CD4-positive, alpha-beta T cell treated with Interleukin-6 at 100 ng/mL for 8 hours (primary cell): ENCODE data around the gene LMBR1L.
A peak's percentile ranks its signal among the peaks of the same experiment; 100 is the strongest.

Experiments used
- DNase-seq: peaks from one replicate; pipeline ENCODE4 v3.0.0-alpha.2; 2020; ENCODE audit warnings: mixed read lengths, low spot score

LMBR1L gene

DNA sequence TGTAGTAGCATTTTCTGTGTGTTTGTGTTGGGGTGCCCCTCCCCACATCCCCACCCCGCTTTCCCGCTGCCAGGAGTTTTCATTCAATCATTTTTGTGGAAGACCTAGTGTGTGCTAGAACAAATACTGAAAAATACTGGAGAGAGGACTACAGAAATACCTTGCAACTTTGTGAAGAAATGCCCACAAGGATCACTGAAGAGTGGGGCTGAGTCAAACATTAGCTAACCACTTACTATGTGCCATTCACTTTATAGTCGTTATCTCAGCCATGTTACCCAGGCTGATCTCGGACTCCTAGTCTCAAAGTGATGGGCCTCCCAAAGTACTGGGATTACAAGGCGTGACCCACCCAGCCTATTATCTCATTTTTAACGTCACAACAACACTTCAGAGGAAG lies 559 bp upstream of the LMBR1L start:
- DNase-seq = no peak

DNA sequence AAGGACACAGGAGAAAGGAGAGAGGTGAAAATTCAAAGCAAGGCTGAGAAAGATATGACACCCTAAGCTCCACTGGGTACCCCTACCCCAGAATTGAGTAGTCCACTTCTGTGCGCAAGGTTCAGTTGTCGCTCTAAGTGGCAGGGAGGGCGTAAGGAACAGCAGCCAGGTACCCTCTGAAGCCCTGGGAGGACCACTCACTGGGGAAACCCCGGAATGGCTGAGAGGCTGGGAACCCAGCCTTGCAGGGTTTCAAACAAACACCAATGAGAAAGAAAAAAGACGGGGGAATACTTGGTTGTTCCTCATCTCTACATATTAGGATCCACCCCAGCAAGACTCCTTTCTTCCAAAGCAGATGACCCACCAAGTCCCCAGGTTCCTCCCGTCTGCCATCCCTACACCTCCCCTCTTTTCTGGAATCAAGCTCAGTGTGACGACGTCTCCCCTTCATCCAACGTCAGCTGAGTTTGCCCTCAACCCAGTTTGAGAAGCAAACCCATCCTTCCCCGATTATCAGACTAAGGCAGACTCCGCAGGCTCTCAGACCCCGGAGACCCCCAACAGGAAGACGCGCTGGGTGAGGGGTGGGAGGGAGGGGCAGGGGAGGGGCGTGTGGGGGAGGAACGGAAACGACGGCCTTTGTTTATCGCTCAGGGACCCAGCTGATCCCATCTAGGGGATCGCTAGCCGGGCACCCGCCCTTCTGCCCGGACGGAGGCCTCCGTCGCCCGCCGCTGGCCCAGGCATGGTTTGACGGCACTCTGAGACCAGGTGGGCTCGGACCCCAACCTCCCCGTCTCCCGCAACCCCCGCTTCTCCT lies 795 bp downstream of the LMBR1L start:
- peak; percentile 26 for DNase-seq

DNA sequence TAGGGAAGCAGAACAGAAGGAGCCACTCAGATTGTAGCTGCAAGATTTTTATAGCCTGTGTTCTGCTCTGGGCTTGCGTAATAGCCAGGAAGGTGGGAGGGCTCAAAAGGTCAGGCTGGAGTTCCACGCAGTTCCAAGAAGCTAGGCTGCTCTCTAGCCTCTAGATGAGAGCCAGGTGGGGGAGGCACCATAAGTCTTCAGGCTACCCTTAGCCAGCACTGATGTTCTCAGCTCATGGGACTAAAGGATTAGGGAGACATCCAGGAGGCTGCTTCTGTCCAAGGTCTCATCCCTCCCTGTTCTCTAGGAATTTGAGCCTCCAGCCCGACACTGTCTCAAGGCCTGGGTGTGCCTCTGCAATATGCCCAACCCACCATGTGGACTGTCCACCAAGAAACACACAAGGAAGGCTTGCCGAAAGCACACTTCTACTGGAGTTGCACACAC lies 1.7 kb downstream of the LMBR1L start:
- DNase-seq = no peak

DNA sequence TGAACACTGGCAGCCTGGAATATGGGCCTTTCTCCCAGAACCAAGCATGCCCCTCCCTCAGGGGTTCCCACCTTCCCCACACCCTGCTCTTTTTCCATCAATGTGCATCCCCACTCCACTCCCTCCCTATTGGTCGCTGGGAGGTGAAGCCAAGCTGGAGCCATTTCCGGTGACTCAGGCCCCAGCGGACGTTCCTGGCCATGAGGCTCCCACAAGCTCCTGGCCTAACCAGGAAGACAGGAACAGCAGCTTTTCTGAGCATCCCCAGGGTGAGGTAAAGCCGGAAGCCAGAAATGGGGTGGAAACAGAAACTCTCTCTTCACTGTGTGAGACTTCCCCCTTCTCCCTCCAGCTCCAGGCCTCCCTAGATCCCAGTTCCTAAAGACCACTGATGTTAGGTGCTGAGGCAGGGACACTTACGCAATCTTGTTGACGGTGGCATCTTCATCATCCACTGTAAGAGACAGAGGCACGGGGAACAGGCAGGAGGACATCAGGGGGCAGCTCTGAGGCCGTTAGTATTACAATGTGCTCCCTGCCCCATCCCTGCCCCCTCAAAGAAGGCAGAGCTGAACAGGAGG lies 5.1 kb downstream of the LMBR1L start:
- no peak for DNase-seq

DNA sequence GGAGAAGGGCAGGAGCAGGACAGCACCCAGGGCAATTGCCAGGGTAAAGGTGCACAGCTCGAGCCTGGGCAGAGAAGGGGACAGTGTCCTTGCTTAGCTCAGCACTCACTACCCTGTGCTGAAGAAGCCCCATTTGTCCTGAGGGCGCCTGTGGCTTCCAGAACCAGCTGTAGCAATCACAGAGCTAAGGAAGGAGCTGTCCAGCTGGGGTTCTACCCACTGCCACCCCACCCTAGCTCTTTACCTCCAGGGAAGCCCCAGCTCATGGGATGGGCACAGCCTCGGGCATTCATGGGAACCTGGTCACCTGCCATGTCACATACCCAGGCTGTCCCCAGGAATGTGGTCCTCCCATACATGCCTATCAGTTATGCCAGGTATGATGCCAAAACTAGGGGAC lies 5.8 kb downstream of the LMBR1L start:
- no peak for DNase-seq

DNA sequence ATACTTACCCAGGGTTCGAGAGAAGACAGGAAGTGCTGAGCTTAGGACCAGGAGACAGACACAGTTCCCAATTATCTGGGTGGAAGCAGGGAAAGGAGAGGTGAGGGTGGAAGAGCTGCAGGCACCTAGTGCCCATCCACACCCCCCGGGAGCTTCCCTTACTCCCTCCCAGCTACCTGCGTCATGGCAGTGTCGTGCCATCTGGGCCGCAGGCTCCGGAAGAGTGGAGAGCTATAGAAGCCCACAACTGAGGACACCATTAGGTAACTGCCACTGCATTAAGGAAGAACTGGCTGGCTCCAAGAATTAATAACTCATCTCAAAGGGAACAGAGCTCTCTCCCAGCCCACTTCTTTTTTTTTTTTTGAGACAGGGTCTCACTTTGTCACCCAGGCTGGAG lies 10.3 kb downstream of the LMBR1L start:
- no peak for DNase-seq

DNA sequence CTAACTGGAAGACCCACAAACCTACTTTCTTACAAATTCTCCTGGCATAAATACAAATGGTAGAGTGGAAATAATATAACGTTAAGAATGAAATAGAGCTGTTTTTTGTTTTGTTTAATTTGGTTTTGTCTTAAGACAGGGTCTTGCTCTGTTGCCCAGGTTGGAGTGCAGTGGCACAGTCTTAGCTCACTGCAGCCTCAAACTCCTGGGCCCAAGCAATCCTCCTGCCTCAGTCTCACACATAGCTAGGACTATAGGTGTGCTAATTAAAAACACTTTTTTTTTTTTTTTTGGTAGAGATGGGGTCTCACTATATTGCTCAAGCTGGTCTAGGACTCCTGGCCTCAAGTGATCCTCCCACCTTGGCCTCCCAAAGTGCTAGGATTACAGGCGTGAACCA lies 11.9 kb downstream of the LMBR1L start:
- DNase-seq = no peak

DNA sequence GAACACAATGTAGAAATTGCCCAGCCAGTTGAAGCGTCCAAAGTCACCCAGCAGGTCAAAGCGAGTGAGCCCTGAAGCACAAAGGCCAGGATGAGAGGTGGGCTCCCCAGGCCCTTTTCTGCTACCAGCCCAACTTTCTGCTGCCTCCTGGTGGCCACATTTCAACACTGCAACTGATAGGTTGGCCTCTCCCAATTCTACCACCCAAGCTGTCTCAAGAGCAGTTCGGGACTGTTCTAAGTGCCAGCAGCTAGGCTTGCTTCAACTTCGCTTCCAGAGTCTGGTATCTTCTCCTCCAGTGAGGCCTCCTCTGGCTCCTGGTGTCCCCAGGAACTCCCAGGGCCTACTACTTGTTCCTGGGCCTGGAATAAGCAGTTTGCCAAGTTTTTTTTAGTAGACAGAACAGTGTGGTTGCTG lies 12.6 kb downstream of the LMBR1L start:
- peak; percentile 58 for DNase-seq

DNA sequence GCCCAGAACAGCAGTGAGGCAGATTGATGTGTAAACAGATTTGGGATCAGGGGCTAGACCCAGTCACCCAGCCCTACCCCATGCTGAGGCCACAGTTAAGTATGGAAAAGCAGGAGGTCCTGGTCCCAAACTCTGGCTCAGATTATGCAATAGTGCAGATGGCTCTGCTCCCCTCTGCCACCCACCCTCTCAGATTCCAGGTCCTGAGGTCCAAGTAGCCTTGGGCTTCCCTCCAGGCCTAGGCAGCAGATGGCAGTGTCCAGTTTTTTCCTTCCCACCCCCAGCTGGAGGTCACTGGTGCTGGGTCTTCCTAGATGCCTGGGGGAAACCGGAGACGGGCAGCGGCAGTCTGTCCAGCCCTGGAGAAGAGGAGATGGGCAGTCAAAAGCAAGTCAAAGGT lies 13.3 kb downstream of the LMBR1L start:
- no peak for DNase-seq

DNA sequence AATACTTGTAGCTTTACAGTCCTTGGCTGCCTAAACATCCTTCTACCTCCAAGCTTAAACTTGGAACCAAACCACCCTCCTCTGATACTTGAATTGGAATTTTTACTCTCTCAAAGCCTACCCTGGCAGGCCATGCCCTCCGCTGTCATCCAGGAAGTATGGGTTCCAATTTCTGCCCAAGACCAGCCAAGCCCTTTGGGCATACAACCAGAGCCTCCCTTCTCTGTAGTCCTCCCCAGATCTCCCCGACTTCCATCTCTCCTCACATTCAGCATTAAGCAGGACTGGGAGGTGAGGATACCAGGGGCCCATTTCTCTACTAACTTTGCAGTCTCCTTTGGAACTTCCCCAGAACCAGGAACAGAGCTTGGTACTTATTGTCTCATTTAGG lies 15.7 kb downstream of the LMBR1L start:
- DNase-seq = no peak

DNA sequence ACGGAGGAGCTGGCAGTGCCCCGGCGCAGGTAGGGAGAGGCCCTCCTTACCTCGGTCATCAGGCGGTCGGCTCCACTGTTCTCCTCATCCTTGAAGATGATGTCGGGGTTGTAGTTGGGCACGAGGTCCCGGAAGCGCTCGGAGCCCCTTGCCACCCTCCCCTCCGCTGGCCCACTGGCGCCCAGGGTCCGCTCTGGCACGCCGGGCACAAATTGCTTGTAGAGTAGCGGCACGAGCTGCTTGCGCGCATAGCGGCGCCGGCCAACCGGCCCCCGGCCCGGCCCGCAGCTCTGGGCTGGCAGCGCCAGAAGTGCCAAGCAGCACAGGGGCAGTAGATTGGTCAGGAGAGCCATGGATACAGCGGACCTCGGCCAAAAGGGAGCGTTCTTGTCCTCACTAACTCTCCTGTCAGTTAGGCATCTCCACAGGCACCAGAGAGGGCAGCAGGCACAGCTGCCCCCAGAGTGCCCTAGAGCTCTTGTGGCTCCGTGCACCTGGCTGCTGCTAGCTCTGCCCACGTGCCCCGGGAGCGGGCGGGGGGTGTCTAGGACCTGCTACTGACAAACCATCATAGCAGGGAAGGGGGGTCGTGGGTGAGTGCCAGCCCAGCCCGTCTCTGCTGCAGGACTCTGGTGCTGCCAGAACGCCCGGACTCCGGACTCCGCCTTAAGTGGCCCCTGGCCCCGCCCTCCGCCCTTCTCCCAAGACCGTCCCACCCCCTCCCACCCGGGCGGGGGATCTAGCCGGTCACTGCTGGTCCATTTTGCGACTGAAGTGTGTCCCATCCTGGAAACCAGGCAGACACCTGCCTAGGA lies 16.3 kb downstream of the LMBR1L start, which contains the start of gene DHH:
DHH (minus strand) TSS at position 642 of the 815 bp plus-strand sequence; CDS start at position 353, 289 bp downstream.
- DNase-seq = no peak

DNA sequence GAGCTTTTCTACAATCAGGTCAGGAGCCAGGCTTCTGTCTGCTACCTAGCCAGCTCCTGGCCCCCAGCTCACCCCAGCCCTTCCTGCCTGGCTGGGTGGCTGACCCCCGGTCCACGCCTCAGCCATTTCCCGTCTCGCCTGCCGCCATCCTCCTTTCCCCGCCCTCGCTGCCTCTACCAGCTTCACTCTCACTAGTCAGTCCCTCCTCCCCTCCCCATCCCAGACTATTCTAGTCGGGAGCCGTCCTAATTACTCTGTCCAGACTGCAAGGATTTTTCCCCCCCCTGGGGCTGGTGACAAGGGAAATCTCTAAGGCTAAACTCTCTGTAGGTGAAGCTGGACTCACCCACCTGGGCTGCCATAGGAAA lies 16.9 kb downstream of the LMBR1L start:
- no peak for DNase-seq

DNA sequence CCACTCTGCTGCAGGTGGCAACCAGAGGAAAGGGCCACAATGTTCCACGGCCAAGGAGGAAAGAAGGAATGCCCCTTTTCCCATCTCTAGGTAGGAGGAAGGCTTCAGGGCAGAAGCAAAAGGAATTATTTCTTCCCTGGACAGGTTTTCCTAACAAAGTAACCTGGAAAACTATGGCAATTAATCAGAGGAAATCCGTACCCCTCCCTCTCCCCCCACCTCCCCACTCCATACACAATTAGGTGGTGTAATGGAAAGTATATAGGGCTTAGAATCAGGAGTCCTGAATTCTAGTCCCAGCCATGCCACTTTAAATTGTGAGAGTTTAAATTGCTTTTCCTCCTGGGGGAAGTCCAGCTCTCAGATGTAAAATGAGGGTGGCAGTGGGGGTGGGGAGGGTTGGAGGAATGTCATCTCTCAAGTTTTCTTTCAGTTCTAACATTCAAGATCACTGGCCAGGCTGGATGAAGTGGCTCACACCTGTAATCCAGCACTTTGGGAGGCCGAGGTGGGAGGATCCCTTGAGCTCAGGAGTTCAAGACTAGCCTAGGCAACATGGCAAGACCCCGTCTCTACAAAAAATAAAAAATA lies 17.7 kb downstream of the LMBR1L start:
- no peak for DNase-seq

DNA sequence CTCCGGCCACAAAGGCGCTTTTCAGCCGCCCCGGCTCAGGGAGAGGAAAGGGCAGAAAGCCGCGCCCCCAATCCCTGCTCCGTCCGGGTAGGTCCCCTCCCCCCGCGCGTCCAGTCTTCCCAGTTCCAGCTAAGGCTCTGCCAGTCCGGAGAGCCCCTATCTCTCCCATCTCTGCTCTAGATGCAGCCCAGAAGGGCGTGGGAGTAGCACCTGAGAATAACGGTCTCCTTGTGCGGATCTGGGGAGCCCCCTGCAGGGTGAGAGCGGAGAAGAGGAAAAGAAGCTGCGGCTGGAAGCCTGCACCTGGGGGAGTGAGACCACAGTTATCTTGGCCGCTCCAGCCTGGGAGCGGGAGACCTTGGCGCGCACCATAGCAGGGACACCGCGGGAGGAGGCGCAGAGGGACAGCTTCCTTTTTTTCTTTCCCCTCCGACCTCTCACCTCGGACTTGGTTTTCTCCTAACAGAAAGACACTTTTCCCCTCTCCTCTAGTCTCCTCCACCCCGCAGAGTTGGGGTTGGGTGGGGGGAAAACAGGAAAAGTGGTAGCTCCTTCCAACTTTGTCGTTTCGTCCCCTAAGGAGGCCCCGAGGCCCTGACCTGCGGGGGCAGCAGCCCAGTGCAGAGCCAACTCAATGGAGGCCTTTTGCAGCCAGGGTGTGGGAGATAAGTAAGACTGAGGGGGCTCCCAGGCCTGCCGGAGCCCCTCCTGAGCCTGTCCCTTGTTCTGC lies 18.4 kb downstream of the LMBR1L start:
- peak; percentile 47 for DNase-seq

DNA sequence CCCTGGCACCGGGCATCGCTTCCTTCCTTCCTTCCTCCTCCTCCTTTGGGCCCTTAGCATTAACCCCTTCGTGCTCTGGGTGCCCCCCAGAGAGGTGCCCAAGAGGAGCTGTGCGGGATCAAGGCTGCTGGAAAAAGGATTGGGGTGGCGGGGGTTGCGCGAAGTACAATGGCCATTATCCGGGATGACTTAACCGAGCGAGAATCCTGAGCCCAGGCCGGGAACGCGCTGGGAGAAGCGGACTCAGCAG lies 18.9 kb downstream of the LMBR1L start:
- DNase-seq = no peak

DNA sequence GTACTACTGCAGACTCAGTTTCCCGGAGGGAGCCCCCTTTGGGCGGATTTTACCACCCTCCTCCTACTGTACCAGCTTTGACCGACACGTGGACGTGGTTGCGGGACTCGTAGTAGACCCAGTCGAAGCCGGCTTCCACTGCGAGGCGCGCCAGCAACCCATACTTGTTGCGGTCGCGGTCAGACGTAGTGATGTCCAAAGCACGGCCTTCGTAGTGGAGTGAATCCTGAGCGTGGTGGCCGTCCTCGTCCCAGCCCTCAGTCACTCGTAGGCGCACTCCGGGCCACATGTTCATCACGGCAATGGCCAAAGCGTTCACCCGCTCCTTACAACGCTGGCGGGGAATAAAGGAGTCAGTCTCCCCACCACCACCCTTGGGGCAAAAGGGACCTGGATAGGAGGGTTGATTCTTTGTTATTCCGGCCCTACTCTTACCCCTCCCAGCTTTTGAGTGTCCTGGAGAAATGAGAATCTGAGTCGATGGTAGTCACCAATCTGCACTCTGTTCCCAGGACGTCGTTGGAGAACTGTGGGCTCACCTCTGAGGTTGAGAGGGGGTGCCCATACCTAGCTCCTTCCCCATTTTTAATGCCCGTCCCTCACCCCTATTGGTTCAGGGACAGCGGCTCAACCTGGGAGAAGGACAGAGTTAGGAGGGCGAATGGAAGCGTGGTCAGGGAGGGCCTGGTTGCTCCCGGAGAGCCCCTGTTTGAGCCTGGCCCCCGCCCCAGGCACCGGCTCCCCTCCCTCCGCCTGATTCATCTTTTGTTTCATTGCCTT lies 19.4 kb downstream of the LMBR1L start:
- DNase-seq = no peak

DNA sequence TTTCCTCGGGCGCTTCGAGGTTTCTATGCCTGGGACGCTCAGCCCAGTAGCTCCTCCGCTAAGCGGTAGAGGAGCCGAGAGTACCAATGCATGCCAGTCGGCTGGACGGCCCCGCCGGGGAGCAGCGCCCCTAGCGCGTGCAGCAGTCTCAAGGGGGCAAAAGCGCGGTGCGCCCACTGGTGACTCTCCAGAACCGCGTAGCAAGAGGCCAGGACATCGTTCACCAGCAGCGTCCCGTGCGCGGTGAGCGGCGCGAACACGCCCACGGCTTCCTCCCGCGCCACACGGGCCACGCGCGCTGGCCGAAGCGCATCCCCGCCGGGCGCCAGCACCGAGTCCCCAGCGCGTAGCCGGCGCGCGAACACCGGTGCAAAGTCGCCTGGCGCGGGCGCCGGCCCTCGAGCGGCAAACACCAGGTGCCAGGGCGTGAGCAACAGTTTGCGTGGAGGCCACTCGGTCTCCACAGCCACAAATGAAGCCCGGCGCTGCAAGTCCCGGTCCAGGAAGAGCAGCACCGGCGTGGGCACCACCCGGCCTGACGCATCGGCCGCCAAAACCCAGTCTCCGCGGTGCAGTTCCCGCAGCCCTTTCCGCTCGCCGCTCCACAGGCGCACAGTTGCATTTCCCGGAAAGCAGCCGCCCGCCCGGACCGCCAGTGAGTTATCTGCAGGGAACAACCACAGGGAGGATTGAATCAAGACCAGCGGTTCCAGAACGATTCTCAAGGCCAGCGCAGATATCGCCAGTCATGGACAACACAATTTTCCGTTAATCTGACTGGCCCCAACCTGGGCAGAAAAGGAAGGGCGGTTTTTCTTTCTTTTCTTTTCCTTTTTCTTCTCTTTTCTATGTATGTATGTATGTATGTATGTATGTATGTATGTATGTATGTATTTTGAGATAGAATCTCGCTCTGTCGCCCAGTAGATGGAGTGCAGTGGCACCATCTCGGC lies 20.6 kb downstream of the LMBR1L start:
- peak; percentile 11 for DNase-seq

DNA sequence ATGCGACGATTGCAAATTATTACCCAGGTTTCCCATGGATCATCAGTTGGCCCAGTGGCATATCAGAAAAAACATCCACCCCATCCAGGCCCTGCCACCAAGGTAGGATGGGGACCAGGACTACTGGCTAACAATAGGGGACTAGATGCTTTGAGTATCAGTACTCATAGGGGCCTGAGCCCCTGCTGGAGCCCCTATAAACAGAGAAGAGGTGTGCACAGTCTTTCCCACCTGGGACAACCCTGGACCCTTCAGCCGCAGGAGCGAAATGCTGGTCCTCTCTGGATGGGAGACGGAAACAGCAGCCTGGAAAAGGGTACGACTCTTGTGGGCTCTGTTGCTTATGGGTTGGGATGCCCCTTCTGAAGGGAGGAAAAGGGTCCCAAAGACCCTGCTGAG lies 21.7 kb downstream of the LMBR1L start:
- no peak for DNase-seq

DNA sequence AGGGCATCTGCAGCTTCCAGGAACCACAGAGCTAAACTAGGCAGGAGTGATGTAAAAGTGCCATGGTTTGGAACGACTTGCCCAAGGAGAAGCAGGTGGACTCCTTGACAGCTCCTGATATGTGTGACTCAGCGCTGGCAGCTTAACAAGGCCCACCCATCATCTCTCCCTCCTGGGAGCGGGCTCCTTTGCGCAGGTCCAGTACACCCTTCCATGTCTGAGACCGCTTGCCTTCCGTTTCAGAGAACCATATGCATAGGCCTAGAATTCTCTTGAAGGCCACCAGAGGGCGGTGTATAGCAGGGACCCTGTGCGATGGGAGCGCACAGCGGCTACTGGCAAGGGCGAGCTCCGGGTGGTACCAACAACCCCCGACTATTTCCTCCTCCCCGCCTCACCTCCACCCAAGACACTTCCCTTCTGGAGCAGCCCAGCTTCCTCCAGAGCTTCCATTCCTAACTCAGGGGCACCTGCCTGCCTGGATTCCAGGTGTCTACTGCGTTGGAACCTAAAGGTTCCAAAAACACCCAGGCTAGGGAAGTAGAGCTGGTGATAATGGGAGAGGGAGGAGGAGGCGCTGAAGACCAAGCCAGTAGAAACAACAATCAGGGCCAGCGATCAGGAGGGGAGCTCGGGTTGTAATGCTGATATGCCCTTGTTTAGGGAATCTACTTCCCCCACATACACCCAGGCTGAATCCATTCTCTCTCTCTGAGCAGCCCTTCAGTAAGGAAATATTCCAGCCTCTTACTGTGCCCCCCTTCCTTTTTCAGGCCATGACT lies 22.3 kb downstream of the LMBR1L start:
- DNase-seq = peak; percentile 80
